RPMI7951 (cell line): ENCODE measurements around the gene SP7. TPM values are rescaled to one million over a fixed set of nuclear protein-coding genes. Genes with fewer than 3 reads are reported as not detected.

ENCODE experiments used
- total RNA-seq: library from RNA; depleted of rRNA; stranded (reverse); fragments of >200 nt; shearing (Covaris generic); gene quantifications from 2 replicates; pipeline ENCODE4 v1.2.3, GENCODE V29; 2014; rRNA removed

Gene SP7
- total RNA-seq, 1 experiment from 2014 or later = not detected

Other genes with a start within 250 kb of the SP7 start
- 103 and 132 TPM in 2 replicates for gene IGFBP6, start 238.7 kb downstream of the SP7 start, total RNA-seq
- gene SOAT2, start 232.9 kb downstream of the SP7 start, total RNA-seq = not detected in 2 replicates
- 6.6 and 8.6 TPM in 2 replicates for gene ZNF740, start 155.6 kb downstream of the SP7 start, total RNA-seq
- gene CSAD, start 155.4 kb downstream of the SP7 start, total RNA-seq = 1.8 and 5.3 TPM in 2 replicates
- gene ITGB7, start 129.1 kb downstream of the SP7 start, total RNA-seq = 0.96 and 1.1 TPM in 2 replicates
- gene RARG, start 104.1 kb downstream of the SP7 start, total RNA-seq = 11.1 and 13.8 TPM in 2 replicates
- gene ESPL1, start 68.1 kb downstream of the SP7 start, total RNA-seq = 11.3 and 12.6 TPM in 2 replicates
- 480 and 497 TPM in 2 replicates for gene PFDN5, start 40.8 kb downstream of the SP7 start, total RNA-seq
- gene MYG1, start 36.7 kb downstream of the SP7 start, total RNA-seq = 55.9 and 60.0 TPM in 2 replicates
- 43.9 and 56.0 TPM in 2 replicates for gene AAAS, start 14.7 kb downstream of the SP7 start, total RNA-seq
- gene SP1, start 43.8 kb upstream of the SP7 start, total RNA-seq = 29.3 and 35.2 TPM in 2 replicates
- gene AMHR2, start 87.5 kb upstream of the SP7 start, total RNA-seq = not detected in 2 replicates
- gene PRR13, start 105.4 kb upstream of the SP7 start, total RNA-seq = 83.5 and 86.6 TPM in 2 replicates
- gene PCBP2, start 115.7 kb upstream of the SP7 start, total RNA-seq = 132 and 135 TPM in 2 replicates
- gene MAP3K12, start 163.1 kb upstream of the SP7 start, total RNA-seq = 8.1 and 9.1 TPM in 2 replicates
- 50.3 and 62.6 TPM in 2 replicates for gene TARBP2, start 164.9 kb upstream of the SP7 start, total RNA-seq
- gene NPFF, start 171.1 kb upstream of the SP7 start, total RNA-seq = not detected in 2 replicates